Activated T-cell treated with anti-CD3 and anti-CD28 coated beads for 48 hours (primary cell): Measurements from ENCODE around the gene SLC9A9.

Experiments used
- DNase-seq: peaks from one replicate; pipeline ENCODE4 v3.0.0-alpha.2; 2020; ENCODE audit warnings: low read depth

Gene SLC9A9

DNA sequence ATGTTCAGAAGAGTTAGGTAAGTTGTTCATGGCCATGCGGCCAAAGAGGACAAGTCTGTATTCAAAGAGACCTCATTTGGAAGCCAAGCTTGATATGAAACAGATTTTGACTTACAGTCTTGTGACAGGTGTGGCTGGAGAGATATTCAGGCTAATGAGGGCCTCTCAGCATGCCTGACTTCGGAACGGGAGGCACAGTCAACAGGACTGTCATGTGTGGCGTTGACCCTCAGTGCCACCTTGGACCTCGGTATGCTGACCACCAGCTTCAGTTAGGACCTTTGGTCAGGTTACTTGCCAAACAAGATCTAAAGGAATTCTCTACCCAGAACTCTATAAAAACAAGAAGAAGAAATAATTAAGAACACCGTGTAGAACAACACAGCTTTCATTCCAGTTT is 604.6 kb downstream of the SLC9A9 start:
- DNase-seq, result no peak

DNA sequence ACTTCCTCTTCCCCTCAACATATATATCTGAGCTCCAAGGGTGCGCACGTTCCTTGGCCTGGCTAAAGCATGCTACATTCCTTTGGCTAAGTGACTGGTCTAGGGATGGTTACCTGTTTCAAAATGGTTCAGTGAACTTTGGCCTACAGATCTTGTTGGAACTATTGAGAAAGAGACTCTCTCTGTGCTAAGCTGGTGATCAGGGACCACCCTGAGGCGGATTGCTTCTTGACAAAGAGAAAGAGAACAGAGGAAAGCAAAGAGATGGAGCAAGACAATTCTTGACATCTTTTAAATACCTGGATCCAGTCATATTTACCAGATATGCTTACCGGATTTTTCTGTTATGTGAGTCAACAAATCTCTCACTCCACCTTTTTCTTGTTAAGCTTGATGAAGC is 605.6 kb downstream of the SLC9A9 start:
- DNase-seq, result no peak

DNA sequence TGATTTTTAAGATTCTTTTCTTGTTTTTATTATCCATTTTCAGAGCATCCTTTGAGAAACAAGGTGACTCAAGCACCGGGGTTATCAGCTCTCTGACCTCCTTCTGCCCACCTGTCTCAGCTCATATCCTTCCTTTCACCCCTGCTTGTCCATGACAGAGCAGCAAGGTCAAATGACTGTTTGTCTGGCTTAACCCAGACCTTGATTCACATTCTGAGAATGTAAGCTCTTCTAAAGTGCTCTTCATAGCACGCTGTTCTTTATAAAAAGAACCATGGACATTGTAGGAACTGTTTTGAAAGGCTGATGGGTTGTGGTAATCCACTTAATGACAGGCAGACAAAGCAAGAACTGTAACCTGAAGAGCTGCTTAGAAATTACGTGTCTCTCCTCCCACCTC is 606.2 kb downstream of the SLC9A9 start:
- no peak for DNase-seq

DNA sequence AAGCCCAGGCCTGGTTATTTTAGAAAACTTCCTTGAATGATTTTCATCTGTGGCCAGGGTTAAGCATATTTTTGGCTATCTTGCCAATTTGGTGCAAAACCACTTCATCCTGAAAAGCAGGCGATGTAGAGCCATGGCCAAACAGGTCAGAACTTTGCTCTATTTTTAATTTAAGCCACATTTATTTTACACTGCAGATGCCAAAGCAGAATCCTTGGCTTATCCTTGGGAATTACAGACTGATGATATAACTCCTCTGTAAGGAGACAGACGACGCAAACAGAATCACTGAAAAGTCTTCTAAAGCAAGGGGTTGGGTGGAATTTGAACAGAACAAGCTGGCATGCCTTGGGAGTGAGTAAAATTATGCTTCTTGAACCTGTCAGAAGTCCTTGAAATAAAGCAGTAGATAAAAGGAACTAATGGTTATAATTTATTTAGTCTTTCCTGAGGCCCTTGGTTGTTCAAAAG is 606.8 kb downstream of the SLC9A9 start:
- DNase-seq, result no peak

DNA sequence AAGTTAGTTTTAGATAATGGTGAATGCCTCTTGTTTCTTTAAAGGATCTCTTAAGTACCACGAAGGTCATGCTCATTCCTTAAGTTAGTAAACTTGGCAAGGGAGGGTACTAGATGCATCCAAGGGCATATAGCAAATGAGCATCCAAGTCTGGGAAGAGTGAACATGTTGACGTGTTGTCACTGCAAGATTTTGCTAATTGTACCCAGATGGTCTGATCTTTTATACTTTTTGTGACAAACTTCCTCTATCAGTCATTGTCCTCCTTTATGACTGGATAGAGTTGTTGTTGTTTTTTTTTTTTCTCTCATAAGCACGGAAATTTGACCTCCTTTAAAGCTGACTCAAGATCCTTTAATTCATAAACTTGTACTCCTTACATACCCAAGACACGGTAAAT is 607.4 kb downstream of the SLC9A9 start:
- DNase-seq, result no peak

DNA sequence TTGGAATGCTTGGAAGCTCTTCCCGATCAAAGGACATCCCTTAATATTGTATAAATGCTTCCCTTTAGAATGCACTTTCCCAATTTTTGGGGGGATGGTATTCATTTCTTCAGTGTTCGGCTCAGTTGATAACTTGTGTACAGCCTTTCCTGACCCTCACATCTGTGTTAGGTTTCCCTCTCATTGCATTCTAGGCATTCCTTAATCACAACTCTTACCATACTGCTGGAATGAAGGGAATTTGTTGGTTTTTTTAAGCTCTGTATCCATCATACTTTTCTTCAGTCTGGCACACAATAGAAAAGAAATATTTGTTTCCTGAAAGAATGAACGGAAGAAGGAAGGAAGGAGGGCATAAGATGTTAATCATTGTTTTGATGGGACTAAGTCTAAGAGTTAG is 609.2 kb downstream of the SLC9A9 start:
- no peak for DNase-seq

DNA sequence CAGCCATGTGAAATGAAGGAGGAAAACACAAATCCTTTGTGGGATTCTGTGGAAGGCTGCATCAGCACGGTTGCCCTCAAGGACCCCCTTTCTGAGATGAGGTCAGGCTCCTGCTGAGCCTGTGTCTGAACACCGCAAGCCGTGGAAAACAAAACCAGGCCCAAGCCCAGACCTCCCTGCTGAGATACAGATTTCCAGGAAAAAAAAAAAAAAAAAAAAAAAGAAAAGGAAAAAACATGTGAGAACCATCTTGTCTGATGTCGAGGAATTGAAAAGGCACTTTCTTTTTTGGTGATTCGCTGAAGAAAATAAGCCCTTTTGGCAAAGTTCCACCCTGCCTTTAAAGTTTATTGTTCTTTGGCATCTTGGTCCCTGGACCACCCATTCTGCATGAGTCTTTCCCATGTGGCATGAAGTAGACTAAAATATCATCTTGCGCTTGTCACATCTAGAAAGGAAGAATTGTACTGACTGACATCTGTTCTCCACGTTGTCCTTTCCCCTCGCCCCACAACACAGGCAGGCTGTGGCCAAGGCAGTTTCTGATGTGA is 611.1 kb downstream of the SLC9A9 start:
- DNase-seq, result no peak

DNA sequence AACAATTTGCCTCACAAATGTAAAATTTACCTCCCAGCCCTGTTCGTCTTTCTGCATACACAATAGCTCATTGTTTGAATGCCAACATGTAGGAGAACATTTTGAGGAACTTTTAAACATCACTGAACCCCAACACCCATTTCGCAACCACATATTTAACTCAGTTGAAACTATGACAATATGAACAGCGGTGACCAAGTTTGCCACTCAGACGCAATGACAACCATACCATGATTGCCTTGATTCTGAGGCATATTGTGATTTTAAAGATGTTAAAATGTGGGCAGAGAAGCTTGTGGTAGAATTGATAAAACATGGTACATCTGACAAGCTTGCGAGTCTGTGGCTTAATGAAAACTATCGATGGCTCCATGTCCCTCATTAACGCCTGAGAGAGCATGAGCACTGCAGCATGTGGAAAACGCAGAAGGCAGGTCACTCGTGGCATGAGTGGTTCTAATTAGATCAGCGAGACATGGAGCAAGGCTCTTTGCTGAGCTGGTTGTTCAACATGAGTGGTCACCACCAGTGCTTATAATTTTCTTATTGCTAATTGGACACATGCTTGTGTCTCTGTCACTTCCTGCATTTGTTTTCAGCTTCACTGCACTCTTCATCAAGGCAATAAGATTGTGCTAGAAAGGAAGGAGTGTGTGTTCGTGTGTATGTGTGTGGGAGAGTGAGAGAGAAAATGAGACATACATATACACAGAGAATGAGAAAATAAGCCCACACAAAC is 611.9 kb downstream of the SLC9A9 start:
- no peak for DNase-seq

DNA sequence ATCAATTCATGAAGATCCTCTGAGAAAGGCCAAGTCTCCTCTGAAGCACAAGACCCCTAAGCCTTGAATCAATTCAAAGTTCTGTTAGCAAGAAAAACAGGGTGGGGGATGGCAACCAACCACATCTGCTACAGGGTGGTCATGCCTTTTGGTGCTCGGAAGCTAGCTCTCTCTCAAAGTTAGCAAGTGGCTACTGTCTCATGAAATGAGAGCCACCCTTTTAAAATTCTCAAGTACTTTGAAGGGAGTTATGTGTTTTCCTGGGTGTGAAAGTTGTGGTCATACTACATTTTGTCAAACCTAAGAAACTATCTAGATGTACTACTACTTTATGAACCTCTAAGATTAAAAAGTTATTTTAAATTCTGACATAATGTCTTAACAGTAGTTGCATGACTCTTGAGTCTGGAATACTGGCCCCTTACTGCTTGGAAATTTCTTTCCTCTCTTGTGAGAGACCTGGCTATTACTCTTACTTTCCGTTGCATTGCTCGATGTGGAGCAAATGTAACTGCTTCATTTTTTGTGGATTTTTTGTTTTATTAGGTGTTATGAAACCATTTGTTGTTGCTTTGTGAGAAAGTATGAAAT is 612.6 kb downstream of the SLC9A9 start:
- no peak for DNase-seq

DNA sequence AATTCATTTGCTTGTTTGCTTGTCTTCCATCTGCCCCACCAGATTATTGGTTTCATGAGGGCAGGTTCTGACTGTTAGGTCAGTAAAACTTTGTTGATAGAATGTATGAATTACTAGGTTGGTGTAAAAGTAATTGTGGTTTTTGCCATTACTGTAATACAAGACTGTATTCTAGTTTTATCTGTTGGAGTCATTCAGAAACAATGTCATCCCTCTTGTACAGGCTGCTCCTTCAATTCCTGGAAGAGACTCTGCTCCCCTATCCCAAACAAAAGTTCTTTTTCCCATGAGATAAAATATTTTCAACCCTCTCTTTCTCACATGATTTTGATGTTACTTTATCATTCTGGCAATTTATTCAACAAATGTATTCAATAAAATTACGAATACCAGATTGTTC is 613.7 kb downstream of the SLC9A9 start:
- DNase-seq, result no peak

DNA sequence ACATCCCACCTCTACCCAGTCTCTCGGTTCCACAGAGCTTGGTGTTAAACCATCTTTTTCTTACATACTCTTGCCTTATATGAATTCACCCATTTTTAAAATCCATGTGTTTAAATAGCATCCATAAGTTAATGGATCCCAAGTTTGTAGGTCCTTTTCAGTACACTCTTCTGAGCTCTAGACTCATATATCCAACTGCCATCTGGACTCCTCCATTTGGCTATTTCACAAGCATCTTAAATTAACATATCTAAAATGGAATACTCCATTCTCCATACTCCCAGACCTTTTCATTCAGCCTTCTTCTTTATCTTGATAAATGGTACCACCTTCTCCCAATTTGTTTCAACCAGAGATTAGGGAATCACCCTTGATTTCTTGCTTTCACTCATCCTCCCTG is 615.3 kb downstream of the SLC9A9 start:
- DNase-seq, result no peak

DNA sequence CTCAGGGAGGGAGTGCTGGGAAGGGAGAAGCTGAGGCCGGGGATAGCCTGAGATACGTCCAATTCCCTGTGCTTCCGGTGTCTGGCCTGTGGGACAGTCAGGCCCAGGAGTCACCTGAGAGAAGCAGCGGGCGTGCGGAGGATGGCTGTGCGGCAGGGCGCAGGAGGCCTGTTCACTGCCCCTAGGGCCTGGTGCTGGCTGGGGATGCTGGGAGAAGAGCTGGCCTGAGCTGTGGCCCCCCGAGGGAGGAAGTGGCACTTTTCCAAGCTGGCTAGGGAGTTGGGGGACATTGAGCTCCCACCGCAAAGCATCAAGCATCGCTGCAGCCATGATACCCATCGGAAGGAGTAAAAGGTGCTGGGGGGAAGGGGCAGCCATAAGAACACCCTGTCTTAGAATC is 619.9 kb downstream of the SLC9A9 start:
- no peak for DNase-seq

DNA sequence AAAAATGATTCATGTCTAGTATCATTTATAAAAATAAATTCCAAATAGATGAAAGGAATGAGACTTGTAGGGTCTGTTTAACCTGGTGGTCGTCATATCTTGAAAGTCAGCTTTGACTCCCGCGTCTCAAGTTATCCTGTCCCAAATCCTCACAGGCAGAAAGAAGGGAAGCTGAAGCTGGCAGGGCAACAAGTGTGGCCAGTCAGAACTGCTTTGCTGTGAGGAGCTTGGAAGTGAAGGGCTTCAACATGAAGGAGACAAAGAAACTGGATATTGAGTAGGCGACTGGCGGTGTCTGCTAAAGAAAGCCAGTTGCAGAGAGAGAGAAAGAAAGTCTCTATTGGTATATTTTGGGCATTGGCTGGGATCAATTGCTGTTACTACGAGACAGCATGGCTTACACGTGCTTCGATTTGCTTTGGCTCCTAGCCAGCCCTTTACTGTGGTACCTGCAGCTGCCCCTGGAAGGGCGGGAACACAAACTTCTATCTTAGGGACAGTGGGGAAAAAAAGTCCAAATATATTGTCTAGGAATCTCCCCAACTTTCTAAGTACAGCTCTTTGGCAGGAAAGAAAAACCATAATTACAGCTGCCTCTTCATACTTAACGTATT is 621.5 kb downstream of the SLC9A9 start:
- no peak for DNase-seq

DNA sequence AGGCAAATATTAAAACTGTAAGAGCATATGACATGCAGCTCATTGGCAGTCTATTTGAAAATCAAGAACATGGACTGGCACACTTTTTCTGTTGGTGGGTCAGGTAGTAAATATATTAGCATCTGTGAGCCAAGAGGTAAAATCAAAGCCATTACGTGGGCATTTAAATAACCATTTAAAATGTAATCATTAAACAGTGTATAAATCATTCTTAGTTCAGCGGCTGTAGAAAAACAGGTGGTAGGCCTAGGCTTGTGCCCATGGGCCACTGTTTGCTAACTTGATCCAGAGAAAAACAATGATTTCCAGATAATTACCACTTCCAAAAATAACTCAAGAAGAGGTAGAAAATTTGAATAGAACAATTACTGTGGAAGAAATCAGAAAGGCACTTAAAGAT is 623.6 kb downstream of the SLC9A9 start:
- DNase-seq, result no peak

DNA sequence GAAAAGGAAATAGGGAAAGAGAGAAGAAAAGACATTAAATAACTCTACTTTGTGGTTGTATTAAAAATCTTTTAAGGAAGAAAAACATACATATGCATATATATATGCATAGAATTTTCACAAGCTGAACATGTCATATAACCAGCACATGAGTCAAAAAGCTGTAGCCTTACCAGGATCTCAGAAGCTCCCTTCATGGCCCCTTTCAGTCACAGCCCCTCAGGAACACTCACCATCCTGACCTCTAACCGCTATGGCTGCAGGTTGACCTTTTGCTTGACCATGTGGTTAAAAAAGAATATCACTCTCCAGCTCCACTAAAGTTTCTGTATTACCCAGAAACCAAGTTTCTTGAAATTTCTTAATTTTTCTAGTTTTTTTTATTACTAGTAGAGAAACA is 625.3 kb downstream of the SLC9A9 start:
- DNase-seq, result no peak

DNA sequence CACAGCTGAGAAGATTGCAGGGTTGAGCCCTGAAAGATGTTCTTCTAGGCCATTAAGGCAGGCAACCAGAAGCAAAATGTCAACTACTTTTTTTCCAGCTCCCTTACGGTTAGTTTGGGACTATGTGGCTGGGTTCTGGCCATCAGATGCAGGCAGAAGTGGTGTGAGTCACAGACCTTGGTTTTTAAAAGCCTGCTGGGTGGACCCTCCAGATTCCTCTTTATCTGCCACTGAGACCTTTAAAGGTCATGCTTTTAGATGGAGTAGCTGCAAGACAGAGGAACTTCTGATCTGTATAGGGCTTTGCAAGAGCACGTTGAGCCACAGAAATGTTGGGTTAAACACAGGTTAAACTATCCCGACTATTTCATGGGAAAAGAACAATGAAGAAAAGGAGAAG is 625.8 kb downstream of the SLC9A9 start:
- DNase-seq, result no peak

DNA sequence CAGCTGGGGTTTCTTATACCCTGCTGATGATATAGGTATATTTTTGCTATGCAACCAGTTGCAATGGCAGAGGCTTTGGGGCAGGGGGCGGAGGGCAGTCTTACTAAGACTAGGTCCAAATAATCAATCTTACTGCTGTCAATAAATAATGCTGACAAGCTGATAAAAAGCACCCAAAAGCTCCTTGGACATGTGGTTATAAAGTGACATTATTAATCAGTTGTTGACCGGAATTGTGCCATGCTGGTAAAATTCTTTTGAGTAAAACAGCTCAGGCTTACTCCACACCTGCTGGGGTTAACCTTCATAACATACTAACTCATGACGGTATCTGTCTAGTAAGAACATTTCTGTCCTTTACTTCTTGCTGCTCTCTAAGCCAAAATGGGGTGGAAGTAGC is 626.8 kb downstream of the SLC9A9 start:
- no peak for DNase-seq

DNA sequence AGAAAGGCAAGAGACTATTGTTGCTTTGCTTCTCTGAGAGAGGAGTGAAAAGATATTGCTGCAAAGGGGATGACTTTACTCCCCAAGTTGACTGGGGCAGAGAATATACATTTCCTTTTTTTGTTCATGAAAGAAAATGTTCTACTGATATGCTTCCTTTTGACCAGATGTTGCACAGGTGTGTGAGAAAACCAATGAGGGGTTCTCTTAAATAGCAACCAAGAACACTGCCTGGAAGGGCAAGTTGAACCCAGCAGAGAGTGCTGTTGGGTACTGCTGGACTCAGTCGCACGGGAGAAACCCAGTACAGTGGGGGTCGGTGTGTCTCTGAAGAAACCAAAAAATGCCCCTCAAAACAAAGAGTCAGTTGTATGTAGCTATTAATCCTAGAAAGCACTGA is 627.5 kb downstream of the SLC9A9 start:
- no peak for DNase-seq

DNA sequence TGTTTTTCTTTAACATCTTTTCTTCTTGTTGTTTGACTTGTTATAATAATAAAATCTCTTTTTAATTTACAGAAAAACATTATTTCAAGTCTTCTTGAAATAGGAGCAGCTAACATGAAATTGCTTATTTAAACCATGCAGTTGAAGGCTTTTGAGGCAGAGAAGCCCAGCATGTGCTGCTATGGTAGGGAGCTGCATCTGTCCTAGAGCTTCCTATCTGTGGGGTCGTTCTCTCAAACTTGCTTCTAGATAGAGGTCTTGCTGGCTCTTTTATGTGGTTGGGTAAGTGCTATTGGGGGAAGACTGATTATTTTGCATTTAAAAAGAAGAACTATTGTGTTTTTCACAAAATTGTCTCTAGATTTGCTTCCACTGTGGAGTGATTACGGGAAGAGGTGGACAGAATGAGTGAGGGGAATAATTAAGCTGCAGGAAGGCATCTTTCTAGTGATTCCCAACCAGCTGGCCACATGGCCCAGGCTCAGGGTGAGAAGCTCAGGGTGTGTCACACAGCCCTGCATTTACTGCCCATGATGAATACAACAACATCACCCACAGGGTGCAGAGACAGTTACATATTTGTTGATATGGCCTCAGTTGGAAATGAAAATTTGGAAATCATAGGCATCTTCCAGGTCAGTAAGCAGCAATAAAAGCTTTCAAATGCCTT is 630.0 kb downstream of the SLC9A9 start:
- DNase-seq, result no peak

DNA sequence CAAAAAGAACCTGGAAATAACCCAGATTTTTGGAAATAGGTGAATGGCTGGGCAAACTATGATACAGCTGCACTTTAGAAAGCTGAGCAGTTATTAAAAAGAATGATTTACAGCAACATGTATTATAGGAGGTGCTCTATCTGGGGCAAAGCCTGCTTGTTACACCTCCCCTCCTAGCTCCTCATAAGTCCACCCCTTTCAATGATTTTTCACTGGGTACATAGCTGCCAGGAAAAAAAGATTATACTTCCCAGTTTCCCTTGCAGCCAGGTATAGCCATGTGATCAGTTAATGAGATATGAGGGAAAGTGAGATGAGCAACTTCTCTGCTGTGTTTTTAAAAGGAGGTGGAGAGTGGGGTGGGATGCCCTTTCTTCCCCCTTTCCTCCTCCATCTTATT is 631.0 kb downstream of the SLC9A9 start:
- no peak for DNase-seq

DNA sequence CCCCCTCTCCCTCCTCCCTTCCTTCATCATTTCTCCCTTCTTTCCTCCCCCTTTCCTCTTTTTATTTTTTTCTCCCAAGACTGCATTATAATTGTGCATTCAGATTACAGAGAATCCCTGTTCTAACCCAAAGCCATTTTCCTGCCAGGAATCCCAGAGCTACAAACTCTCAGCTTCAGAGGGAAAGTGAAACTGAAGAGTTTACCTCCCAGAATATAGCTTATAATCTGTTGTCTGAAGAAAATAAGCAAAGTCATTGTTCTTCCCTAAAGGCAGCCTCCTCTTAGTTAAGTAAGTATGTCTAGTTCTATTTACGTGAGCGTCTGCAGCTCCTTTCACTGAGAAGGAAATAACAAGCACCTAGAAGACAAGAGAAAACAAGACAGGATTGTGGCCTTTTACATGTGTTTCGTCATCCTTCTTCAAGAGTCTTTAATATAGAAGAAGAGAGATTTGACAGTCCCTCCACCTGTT is 631.5 kb downstream of the SLC9A9 start:
- no peak for DNase-seq
